DOHH2 (cell line): ENCODE data around the gene MKNK2.

Experiments used
- CTCF ChIP-seq: fragments of 200-600 bp; sonication (generic); IDR thresholded peaks from one replicate; pipeline ENCODE4 v1.5.1; 2014; ENCODE audit warnings: antibody characterized with exemption, mild to moderate bottlenecking, low read depth, low read length; ENCODE audit not compliant: poor library complexity, severe bottlenecking
- EZH2phosphoT487 ChIP-seq: fragments of 200-600 bp; sonication (generic); IDR thresholded peaks from 2 replicates; pipeline ENCODE4 v1.6.1; 2017; ENCODE audit warnings: borderline replicate concordance, mild to moderate bottlenecking, antibody characterized with exemption, low read length, moderate library complexity, mixed read lengths

DNA sequence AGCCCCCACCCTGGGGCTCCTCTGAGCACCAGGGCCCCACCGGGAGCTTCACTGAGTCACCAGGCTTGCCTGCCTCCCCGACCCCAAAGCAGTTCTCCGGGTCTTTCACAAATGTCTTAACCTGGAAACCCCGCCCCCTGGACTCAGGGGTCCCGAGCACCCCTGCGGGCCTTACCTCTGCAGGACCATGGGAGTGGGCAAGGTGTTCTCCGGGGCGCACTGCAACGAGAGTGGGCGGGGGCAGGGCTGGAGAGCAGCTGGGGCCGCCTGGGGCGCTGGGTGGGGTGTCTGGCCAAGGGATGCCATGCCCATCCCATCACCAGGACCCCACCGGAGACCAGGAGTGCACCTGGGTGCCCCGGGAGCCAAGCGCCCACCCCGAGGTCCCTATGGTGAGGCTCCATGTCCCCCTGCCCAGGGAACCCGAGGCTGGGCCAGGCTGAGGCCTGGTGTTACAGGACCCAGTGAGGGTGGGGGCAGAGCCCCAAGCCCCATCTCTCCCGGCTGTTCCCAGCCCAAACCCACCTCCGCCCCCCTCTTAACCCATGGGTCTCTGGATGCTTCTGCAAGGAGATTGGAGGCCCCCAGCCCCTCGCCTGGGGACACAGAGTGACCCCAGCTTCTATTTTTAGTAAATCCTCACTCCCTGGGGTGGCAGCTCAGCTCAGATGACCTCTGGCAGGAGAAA, 10.9 kb downstream of the MKNK2 start:
- no peak for TF ChIP-seq CTCF
- no peak for TF ChIP-seq EZH2phosphoT487
